Astrocyte (in vitro differentiated cells and primary cell): ENCODE results near the gene DNAJC8. TPM values are rescaled to one million over a fixed set of nuclear protein-coding genes. Genes with fewer than 3 reads are reported as not detected.

Experiments
- DNase-seq: peaks from one replicate; pipeline ENCODE4 v3.0.0-alpha.2; 2010; ENCODE audit warnings: low read depth
- FAIRE-seq: peaks from 2 replicates; lab custom pipeline; 2011; peaks lifted over from hg19 to GRCh38; lab: Jason Lieb, UNC
- H2AFZ ChIP-seq: 2 replicates; pipeline ENCODE4 v1.6.0; 2012; ENCODE audit warnings: low read depth, low read length, inconsistent platforms
- H3K27ac ChIP-seq: 2 replicates; pipeline ENCODE4 v1.5.1; 2011; ENCODE audit warnings: low read depth, low read length, inconsistent platforms
- H3K27me3 ChIP-seq: 2 replicates; pipeline ENCODE4 v1.6.0; 2011; ENCODE audit warnings: low read length, inconsistent platforms; ENCODE audit not compliant: insufficient read depth
- H3K36me3 ChIP-seq: 2 replicates; pipeline ENCODE4 v1.5.1; 2011; ENCODE audit warnings: low read length, inconsistent platforms; ENCODE audit not compliant: insufficient read depth
- H3K4me1 ChIP-seq: 2 replicates; pipeline ENCODE4 v1.5.1; 2011; ENCODE audit warnings: low read length, inconsistent platforms; ENCODE audit not compliant: insufficient read depth
- H3K4me2 ChIP-seq: 2 replicates; pipeline ENCODE4 v1.6.0; 2012; ENCODE audit warnings: low read length, inconsistent platforms
- H3K4me3 ChIP-seq: 2 replicates; pipeline ENCODE4 v1.5.1; 2011; ENCODE audit warnings: low read depth, mild to moderate bottlenecking, low read length, inconsistent platforms; ENCODE audit not compliant: insufficient read depth
- H3K79me2 ChIP-seq: 2 replicates; pipeline ENCODE4 v1.6.0; 2012; ENCODE audit warnings: mild to moderate bottlenecking, low read length, inconsistent platforms; ENCODE audit not compliant: insufficient read depth
- H3K9ac ChIP-seq: 2 replicates; pipeline ENCODE4 v1.6.0; 2012; ENCODE audit warnings: mild to moderate bottlenecking, low read length, inconsistent platforms
- H3K9me3 ChIP-seq: 2 replicates; pipeline ENCODE4 v1.5.1; 2012; ENCODE audit warnings: low read depth, mild to moderate bottlenecking, low read length, inconsistent platforms; ENCODE audit not compliant: insufficient read depth
- H4K20me1 ChIP-seq: 2 replicates; pipeline ENCODE4 v1.6.0; 2012; ENCODE audit warnings: low read length, inconsistent platforms; ENCODE audit not compliant: insufficient read depth
- H3K27ac Mint-ChIP-seq: one replicate; pipeline ENCODE4 v1.8.0; 2021; ENCODE audit warnings: mild to moderate bottlenecking, mixed read lengths; ENCODE audit not compliant: unreplicated experiment
- H3K27me3 Mint-ChIP-seq: one replicate; pipeline ENCODE4 v1.8.0; 2021; ENCODE audit warnings: low read depth, mixed read lengths; ENCODE audit not compliant: unreplicated experiment
- H3K36me3 Mint-ChIP-seq: one replicate; pipeline ENCODE4 v1.8.0; 2021; ENCODE audit warnings: low read depth, mixed read lengths; ENCODE audit not compliant: unreplicated experiment
- H3K4me1 Mint-ChIP-seq: one replicate; pipeline ENCODE4 v1.8.0; 2021; ENCODE audit warnings: low read depth, mixed read lengths; ENCODE audit not compliant: unreplicated experiment
- H3K4me3 Mint-ChIP-seq: one replicate; pipeline ENCODE4 v1.8.0; 2021; ENCODE audit warnings: mild to moderate bottlenecking, moderate library complexity, mixed read lengths; ENCODE audit not compliant: unreplicated experiment
- H3K9me3 Mint-ChIP-seq: one replicate; pipeline ENCODE4 v1.8.0; 2021; ENCODE audit warnings: mild to moderate bottlenecking, mixed read lengths; ENCODE audit not compliant: unreplicated experiment
- EZH2 ChIP-seq: IDR thresholded peaks from 2 replicates; pipeline ENCODE4 v1.6.1; 2012; ENCODE audit warnings: mild to moderate bottlenecking, low read length, inconsistent platforms; ENCODE audit not compliant: insufficient read depth
- total RNA-seq: library from RNA; stranded (reverse); gene quantifications from 2 replicates; pipeline ENCODE4 v1.2.1, GENCODE V29; 2021
- TF ChIP-seq, protein P1 (sequence below): IDR thresholded peaks from 2 replicates; pipeline ENCODE4 v1.5.1; 2011; ENCODE audit warnings: low read depth, mild to moderate bottlenecking, inconsistent platforms, low read length, moderate library complexity; ENCODE audit not compliant: insufficient read depth

DNAJC8 gene
- total RNA-seq, 1 donor from 2014 or later, result 91.3 TPM

DNA sequence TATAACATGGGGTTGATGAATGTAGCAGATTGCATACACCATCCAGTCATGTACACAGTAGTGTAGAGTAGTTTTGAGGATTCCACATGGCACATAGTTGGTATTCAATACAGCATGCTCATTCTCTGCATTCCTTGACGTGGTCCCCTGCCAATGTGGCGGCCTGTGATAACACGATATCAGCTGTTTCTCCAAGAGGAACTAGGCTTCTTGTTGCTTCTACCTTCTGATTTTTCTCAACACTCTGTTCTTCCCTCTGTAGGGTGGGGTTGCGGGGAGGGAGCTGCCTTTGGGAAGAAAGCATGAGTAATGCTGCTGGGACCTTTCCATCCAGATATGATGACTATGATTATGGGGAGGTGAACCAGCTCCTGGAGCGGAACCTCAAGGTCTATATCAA, 45.9 kb upstream of the DNAJC8 start:
- Mint-ChIP-seq H3K27me3 (no peaks in the 10 kb centered on the region), H3K27ac (no peak overlapping the region), H3K9me3 (no peaks in the 10 kb centered on the region), H3K4me3 (no peak overlapping the region), H3K36me3 (peaks cover 41% of the 10 kb centered on the region), H3K4me1 (peaks cover 11% of the 10 kb centered on the region)
- Histone ChIP-seq H3K27ac (no peak overlapping the region), H3K4me3 (no peak overlapping the region), H3K9me3 (no peaks in the 10 kb centered on the region), H3K4me2 (no peak overlapping the region), H3K9ac (no peak overlapping the region), H3K27me3 (no peaks in the 10 kb centered on the region), H3K4me1 (no peaks in the 10 kb centered on the region), H3K79me2 (no peaks in the 10 kb centered on the region), H4K20me1 (peaks cover 35% of the 10 kb centered on the region), H2AFZ (no peak overlapping the region), H3K36me3 (peaks cover 34% of the 10 kb centered on the region)
- no peak for FAIRE-seq
- DNase-seq, result no peak
- no peak for TF ChIP-seq EZH2
- TF ChIP-seq, protein P1, sequence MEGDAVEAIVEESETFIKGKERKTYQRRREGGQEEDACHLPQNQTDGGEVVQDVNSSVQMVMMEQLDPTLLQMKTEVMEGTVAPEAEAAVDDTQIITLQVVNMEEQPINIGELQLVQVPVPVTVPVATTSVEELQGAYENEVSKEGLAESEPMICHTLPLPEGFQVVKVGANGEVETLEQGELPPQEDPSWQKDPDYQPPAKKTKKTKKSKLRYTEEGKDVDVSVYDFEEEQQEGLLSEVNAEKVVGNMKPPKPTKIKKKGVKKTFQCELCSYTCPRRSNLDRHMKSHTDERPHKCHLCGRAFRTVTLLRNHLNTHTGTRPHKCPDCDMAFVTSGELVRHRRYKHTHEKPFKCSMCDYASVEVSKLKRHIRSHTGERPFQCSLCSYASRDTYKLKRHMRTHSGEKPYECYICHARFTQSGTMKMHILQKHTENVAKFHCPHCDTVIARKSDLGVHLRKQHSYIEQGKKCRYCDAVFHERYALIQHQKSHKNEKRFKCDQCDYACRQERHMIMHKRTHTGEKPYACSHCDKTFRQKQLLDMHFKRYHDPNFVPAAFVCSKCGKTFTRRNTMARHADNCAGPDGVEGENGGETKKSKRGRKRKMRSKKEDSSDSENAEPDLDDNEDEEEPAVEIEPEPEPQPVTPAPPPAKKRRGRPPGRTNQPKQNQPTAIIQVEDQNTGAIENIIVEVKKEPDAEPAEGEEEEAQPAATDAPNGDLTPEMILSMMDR, result no peak

DNA sequence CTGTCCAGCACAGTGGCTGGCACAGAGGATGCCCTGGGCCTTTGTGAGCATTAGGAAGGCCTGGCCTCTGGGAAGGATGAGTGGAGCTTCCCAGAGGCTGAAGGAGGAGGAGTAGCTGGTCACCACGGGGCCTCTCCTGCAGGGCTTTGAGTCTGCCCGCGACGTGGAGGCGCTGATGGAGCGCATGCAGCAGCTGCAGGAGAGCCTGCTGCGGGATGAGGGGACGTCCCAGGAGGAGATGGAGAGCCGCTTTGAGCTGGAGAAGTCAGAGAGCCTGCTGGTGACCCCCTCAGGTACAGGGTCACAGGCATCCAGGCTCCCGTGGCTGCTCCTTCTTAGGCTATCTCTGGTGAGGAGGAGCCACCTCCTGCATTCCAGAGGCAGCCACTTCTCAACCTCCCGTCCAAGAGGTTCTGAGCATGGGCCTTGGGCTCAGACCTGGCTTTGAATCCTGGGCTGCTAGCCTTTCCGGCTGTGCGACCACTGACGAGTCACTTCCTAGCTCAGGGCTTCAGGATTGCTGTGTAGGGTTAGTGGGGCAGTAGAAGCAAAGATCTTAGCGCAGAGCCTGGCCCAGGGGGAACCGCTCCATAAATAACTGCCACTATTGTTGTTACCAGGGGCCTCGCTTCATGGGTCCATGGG, 40.5 kb upstream of the DNAJC8 start:
- Histone ChIP-seq H3K9ac (no peak overlapping the region), H3K27ac (no peak overlapping the region), H3K4me1 (no peaks in the 10 kb centered on the region), H3K36me3 (peaks cover 23% of the 10 kb centered on the region), H3K4me2 (no peak overlapping the region), H3K4me3 (no peak overlapping the region), H3K79me2 (peaks cover 13% of the 10 kb centered on the region), H2AFZ (no peak overlapping the region), H3K9me3 (no peaks in the 10 kb centered on the region), H4K20me1 (peaks cover 72% of the 10 kb centered on the region), H3K27me3 (no peaks in the 10 kb centered on the region)
- Mint-ChIP-seq H3K4me3 (no peak overlapping the region), H3K36me3 (peaks cover 19% of the 10 kb centered on the region), H3K27me3 (no peaks in the 10 kb centered on the region), H3K9me3 (no peaks in the 10 kb centered on the region), H3K27ac (peak overlapping the region; percentile 58), H3K4me1 (peaks cover 14% of the 10 kb centered on the region)
- DNase-seq (no peak), FAIRE-seq (no peak)
- TF ChIP-seq EZH2, result no peak
- TF ChIP-seq, protein P1, result no peak

DNA sequence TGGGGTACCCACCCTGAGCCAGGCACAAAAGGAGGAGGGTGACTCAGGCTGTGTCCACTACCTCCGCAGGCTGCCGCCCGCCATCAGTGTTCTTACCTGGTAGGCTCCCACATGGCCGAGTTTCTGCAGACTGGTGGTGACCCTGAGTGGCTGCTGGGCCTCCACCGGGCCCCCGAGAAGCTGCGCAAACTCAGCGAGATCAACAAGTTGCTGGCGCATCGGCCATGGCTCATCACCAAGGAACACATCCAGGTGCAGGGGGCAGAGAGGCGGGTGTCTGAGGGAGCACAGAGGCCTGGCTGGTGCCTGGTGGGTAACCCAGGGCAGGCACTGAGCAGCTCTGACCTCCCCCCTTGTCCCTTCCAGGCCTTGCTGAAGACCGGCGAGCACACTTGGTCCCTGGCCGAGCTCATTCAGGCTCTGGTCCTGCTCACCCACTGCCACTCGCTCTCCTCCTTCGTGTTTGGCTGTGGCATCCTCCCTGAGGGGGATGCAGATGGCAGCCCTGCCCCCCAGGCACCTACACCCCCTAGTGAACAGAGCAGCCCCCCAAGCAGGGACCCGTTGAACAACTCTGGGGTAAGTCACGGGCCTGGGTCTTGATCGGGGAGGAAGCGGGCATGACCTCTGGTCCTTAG, 39.5 kb upstream of the DNAJC8 start:
- no peaks in the 10 kb centered on the region for H3K27me3 Mint-ChIP-seq
- DNase-seq (no peak), FAIRE-seq (no peak)
- TF ChIP-seq, protein P1, result no peak
- no peak for TF ChIP-seq EZH2
- H3K4me2 ChIP-seq, result no peak overlapping the region
- H4K20me1 ChIP-seq, result peaks cover 73% of the 10 kb centered on the region
- H3K9ac ChIP-seq, result no peak overlapping the region
- peaks cover 23% of the 10 kb centered on the region for H3K4me1 Mint-ChIP-seq
- H3K27ac ChIP-seq, result no peak overlapping the region
- no peaks in the 10 kb centered on the region for H3K4me1 ChIP-seq
- H3K4me3 ChIP-seq, result no peak overlapping the region
- peaks cover 23% of the 10 kb centered on the region for H3K79me2 ChIP-seq
- no peaks in the 10 kb centered on the region for H3K27me3 ChIP-seq
- no peaks in the 10 kb centered on the region for H3K9me3 ChIP-seq
- no peak overlapping the region for H3K27ac Mint-ChIP-seq
- H3K9me3 Mint-ChIP-seq, result no peaks in the 10 kb centered on the region
- no peak overlapping the region for H3K4me3 Mint-ChIP-seq
- no peak overlapping the region for H2AFZ ChIP-seq
- peaks cover 16% of the 10 kb centered on the region for H3K36me3 ChIP-seq
- H3K36me3 Mint-ChIP-seq, result peaks cover 13% of the 10 kb centered on the region
